DMS114 treated with DMSO at 0.1 percent for 48 hours (cell line): ENCODE results near the gene NIPSNAP3A.
"Not testable (repeated sequence)": the region's sequence is repeated elsewhere in the genome, so short reads cannot be mapped to it uniquely, and the experiment has no call there.

Experiments
- DNase-seq: peaks from one replicate; lab custom pipeline; 2025; ENCODE audit not compliant: unreplicated experiment; lab: John Stamatoyannopoulos, UW

Gene NIPSNAP3A

DNA sequence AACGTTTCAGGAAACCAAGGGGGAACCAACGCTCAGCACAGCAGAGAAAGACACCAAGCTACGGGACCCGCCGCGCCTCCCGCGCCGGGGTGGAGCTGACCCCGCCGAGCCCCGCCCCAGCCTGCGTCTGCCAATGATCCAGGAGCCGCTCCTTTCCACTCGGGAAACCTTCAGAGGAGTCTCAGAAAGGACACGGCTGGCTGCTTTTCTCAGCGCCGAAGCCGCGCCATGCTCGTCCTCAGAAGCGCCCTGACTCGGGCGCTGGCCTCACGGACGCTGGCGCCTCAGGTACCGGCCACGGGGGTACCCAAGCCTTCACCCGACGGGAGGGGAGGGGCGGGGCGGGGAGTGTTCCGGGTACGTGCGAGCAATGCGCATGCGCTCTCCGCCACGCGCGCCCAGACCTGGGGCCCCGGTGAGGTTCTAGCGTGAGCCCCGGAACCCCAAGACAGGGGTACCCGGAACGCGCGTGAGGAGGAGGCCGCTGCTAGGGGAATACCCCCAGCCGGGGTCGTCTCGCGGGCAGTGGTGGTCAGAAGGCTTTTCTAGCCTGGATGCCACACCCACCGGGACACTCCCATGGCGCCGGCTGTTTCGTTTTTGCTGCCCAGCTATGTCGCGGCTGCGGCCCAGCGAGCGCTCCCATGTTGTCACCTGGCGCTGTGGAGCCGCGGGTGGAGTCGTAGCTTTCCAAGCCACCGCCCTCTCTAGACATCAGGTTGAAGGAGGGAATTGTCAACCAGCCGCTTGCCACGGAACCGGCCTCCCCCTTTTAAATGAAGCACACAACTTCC, at the start of gene NIPSNAP3A:
Gene NIPSNAP3A, plus strand, starts transcription at position 119 of the 794 bp plus-strand sequence. Its CDS starts 110 bp downstream, at position 229.
- peak; percentile 36 for DNase-seq

DNA sequence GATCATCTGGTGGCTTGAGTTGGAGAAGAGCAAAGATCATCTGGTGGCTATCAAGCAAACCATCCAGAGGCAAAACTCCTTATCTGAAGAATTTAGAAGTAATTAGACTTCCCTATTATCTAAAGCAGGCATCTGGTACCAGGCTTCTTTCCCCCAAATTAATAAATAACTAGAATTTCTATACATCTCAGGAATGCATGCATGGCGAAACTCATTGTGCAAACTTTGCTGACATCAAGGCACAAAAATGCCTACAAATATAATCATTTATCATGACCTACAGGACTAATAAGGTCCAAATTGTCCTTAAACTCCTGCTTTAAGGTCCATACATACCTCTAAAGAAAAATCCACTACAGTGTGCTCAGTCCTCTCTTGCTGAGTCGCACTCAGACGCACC, 47.2 kb upstream of the NIPSNAP3A start:
- DNase-seq = no peak

DNA sequence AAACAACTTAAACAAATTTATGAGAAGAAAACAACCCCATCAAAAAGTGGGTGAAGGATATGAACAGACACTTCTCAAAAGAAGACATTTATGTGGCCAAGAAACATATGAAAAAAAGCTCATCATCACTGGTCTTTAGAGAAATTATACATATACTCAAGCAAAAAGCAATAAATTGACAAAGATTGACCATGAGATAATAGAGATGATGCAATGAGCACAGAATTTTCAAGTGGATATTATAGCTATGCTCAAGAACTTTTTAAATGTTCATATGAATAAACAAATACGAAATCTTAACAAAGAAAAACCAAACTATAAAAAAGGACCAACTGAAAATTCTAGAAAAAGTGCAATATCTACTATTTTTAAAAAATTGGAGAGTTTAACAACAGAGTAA, 38.7 kb upstream of the NIPSNAP3A start:
- DNase-seq = not testable (repeated sequence)

DNA sequence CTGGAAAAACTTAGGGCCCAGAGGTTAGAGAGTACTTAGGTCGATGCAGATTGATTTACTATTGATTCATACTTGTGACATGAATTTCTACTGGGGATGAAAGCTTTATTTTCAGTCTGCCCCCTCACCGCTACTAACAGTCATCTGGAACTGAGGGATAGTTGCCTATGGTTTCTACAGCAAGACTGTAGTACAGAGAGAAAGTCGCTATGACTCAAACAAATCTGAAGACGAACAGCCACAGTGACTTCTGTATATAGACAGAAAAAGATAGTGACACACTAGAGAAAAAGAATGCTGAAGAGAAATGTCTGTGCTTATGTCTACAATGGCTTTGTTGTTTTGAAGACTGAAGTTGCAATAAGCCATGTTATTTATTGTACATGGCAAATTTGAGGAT, 35.9 kb upstream of the NIPSNAP3A start:
- no peak for DNase-seq

DNA sequence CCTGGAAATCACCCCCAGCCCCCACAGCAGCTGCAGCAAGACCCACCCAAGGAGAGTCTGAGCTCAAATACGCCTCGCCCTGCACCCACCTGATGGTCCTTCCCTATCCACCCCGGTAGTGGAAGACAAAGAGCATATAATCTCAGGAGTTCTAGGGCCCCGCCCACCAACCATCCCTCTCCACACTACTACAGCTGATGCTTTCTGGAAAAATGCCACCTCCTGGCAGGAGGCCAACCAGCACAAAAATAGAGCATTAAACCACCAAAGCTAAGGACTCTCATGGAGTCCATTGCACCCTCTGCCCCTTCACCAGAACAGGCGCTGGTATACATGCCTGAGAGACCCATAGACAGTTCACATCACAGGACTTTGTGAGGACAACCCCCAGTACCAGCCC, 22.5 kb upstream of the NIPSNAP3A start:
- no peak for DNase-seq

DNA sequence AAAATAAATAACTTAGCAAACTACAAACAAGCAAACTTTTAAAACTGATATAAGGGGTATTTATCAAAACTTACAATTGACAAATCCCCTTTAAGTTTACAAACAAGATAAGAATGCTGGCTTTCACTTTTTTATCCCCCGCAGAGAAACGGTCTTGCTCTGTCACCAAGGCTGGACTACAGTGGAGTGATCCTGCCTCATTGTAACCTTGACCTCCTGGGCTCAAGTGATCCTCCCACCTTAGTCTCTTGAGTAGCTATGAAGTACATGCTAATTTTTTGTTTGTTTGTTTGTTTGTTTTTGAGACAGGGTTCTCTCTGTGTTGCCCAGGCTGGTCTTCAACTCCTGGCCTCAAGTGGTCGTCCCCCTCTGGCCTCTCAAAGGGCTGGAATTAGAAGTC, 9.0 kb upstream of the NIPSNAP3A start:
- DNase-seq = no peak

DNA sequence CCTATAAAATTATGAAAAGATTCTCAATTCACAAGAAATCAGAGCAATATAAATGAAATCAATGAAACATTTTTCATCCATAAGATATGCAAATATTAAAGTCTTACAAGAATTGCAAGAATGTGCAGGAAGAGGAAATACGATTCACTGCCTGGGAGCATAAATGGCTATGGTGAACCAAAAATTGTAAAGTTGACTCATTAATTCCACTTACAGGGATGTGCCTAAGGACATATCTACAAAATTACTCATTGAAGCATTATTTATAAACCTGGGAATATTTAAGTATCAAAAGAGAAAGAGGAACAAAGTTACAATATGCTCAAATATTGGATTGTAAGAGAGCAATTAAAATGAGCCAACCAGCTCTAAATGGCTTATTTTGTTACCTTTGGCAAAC, 6.9 kb upstream of the NIPSNAP3A start:
- no peak for DNase-seq

DNA sequence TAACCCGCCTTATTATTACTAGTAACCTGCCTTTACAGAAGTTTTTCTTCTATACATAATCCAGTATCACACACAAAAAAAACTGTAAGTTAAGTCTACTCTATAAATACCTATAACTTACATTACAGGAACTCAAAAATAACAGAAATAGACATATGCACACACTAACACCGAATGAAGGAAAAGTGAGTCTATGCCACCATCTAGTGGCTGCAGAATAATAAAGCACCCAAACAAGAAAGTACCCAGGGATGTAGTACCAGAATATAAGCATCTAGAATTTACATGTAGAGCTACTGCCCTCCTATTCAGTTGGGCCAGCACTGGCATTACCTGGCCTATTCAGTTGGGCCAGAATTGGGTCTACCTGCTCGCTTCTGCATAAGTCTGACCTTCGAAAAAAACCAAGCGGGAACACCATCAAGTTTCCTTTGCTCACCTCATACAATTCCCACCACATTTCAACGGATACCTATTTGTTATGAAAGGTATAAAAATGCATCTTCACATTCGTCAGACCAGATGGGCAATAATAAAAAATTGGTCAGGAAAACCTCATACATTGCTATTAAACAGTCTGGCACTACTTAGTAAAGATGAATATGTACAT, 4.0 kb upstream of the NIPSNAP3A start:
- peak; percentile 53 for DNase-seq

DNA sequence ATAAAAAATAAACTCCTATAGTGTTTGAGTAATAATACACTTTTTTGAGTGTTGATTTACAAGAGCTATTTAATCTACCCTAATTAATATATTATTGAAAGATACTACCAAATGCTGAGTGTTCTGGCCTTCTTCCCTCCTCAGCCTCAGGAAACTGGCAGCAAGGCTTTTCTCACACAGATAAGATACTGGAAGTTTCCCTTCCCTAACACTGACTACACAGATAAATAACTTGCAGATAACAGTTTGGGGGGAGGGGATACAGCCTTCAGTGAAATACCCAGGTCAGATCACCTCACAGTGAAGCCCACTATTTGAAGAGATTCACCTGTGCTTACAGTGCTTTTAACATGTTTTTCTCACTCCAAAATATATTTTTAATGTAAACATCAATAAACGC, 1.6 kb upstream of the NIPSNAP3A start:
- DNase-seq = no peak

DNA sequence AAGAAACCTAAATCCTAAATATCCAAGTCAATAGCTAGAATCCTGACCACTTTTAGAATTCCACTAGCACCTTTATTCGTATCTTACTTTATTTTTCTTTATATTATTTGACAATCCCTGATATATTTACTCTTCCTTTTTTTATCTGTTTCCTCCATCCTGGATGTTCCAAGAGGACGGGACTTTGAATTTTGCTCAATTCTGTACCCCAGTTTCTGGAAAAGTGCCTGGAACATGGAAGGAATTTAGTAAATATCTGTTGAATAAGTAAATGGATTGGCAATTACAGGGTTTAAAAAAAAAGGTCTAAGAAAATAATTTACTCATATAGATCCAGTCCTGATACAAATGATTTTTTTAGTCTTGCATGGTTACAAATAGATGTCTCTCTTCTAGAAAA, 1.2 kb upstream of the NIPSNAP3A start:
- DNase-seq = no peak

DNA sequence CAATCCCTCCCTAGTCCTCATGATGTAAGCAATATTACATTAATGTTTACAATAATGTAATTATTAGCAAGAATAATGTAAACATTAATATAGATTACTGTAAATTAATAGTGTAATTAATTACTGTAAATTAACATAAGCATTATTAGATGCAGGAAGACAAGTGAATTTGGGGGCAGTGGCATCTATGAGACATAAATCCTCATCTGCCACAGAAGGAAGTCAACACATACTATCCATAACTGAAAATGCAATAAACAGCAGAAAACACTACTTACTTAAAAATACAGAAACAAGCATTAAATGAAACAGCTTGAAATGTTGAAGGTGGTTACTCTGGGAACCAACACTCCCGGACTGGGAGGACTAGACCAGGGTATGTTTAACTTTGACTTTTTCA, 685 bp upstream of the NIPSNAP3A start:
- DNase-seq = no peak

DNA sequence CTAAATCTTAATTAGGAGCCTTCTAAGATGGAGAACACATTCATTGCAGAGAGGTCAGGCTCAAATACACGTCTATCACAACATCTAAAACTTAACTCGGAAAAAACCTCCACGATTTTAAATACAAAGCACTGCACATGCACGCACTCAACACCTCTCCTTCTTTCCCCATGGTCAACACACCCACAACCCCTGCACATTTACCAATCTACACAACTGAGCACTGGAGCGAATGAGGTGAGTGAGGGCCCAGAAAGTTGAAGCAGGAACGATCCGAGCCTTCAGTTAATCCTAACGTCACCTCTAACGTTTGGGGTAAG, 278 bp upstream of the NIPSNAP3A start:
- no peak for DNase-seq

DNA sequence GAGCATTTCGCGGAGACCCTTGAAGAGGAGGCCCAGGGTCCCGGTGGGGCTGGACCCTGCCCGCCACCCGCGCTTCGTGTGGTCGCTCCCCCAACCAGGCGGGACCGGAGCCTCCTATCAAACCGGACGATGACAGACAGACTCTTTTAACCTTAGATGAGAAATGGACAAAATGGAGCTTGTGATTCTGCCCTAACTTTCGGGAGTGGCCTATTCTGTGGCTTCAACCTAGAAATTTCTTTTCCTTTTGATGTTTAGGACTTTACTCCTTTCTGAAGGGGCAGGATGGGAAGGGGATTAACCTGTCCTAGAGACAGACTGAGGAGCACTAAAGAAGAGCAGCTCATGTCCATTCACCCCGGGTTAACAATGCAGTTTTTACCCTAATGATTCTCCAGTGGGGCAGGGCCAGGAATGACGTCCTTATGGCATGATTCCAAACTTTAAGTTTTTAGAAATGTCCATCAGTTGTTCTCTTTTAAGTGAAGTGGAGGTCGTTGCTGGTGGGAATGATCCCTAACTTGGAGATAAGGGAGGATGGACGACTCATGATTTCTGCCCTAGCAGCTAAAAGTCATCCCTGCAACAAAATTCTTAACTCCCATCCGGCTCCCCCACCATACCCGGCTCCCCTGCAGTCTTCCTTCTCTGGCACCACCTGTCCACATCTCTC, 1.0 kb downstream of the NIPSNAP3A start:
- DNase-seq = no peak

DNA sequence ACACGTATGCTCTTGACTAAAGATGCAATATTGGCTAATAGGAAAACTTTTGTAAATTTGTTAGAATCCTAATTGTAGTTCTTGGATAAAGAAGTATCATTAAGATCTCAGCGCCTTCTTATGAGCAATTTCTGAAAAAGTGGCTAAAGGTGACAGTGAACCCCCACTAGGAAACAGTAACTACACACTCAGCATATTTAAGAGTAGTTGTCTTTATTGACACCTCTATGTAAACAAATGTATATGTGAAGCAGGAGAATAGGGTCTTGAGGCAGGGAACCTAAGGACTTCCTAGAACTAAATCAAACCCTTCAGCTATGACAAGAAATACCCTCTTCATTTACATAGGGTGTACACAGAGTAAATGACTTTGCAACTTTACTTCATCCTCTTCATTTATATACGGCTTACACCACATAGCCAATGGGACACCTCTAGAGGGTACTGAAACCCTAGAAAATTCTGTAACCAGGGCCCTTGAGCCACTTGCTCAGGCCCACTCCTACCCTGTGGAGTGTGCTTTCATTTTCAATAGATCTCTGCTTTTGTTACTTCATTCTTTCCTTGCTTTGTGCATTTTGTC, 2.8 kb downstream of the NIPSNAP3A start:
- no peak for DNase-seq

DNA sequence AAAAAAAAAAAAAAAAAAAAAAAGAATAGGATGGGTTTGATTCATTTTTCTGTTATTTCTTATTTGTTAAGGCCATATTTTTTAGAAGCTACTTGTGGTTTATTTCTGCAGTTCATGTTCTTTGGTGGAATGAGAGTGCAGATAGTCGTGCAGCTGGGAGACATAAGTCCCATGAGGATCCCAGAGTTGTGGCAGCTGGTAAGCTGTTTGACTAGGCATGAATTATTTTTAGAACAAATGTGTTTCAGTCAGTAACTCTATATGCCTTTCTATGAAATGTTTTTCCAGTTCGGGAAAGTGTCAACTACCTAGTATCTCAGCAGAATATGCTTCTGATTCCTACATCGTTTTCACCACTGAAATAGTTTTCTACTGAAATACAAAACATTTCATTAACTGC, 11.5 kb downstream of the NIPSNAP3A start:
- no peak for DNase-seq

DNA sequence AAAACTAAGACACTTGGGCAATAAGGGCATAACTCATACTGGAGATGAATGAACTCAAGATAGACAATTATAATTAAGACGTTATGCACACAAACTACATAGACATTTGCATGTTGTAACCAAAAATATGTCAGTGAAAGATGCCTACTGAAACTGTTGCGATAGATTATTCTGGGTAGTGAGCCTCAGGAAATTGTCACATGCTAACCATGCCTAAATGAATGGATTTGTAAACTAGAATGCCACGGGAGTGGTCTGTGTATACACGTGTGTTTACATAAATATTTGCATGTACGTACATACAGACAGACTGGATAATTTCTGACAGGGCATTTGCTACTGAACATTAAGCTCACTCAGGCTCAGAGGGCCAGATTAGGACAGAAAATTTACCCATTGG, 17.7 kb downstream of the NIPSNAP3A start:
- DNase-seq = no peak

DNA sequence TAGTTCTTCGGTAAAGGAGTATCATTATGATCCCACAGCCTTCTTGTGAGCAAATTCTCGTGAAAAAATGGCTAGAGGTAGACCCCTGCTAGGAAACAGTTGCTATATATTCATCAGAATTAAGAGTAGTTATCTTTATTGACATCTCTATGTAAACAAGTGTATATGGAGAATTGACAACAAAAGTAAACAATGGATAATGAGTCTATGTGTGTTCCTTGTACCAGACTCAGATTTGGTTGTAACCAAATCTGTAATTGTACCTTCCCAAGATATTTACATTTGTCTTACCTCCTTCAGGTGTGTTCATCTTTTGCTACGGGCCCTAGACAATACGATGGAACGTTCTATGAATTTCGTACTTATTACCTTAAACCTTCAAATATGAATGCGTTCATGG, 18.5 kb downstream of the NIPSNAP3A start:
- DNase-seq = no peak

DNA sequence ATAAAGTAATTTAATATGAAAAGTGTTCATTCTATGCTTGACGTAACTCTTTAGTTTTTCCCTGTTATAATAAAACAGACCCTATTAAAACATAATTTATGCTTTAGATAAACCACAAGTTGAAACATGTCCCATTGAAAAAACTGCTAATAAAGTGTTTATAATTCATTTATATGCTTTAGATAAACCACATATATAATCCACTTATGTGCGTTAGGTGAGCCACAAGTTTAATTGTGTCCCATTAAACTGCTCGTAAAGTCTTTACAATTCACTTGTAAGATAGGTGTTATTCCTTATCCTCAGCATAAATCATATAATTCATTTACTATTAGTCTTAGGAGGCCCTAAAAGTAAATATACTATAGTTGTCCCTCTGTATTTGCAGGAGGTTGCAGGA, 20.0 kb downstream of the NIPSNAP3A start:
- no peak for DNase-seq

DNA sequence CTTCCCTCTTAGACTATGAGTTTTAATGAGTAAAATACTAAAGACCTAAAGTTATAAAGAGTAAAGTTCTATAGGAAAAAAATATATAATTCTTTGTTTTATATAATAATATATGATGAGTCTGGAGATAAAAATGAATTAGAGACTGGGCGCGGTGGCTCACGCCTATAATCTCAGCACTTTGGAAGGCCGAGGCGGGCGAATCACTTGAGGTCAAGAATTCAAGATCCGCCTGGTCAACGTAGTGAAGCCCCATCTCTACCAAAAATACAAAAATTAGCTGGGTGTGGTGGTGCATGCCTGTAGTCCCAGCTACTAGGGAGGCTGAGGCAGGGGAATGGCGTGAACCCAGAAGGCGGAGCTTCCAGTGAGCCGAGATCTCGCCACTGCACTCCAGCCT, 21.5 kb downstream of the NIPSNAP3A start:
- not testable (repeated sequence) for DNase-seq

DNA sequence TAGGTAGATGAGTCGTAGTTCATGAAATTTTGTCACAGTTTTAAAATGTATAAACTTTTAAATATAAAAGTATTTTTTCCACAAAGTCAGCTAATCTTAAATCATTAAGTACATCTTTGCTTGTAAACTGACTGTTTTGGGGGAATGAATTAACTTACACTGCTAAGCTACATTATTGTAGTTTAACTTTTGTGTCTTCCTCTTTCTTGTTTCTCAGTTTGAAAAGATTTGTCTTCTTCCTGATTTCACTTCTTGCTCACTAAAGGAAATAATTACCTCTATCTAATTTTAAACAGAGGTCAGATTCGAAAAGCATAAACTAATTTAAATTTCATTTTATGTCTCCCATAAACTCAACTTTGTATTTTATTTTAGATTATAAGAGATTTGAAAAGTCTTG, 22.2 kb downstream of the NIPSNAP3A start:
- no peak for DNase-seq

DNA sequence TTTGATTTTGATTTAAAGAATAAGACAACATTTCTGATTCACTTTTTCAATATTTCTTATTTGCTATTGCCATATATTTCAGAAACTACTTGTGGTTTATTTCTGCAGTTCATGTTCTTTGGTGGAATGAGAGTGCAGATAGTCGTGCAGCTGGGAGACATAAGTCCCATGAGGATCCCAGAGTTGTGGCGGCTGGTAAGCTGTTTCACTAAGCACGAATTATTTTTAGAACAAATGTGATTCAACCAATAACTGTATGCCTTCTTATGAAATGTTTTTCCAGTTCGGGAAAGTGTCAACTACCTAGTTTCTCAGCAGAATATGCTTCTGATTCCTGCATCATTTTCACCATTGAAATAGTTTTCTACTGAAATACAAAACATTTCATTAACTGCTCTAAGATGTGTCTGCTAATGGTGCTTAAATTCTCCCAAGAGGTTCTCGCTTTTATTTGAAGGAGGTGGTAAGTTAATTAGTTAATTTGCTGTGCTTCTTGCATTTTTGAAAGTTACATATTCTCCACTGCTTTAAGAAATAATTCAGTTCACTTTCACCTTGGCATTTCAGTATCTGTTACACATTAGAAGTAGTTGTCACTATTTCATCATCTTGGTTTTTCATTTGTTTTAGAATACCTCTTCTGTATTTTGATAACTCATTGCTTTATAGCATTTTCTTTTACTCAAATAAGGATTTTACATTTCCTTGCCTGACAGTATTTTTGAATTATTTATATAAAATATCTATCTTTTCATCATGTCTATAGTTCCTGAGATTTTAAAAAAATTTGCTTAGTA, 25.4 kb downstream of the NIPSNAP3A start:
- DNase-seq = no peak
